Measurements from ENCODE around the gene CNDP2.

CNDP2 gene

DNA sequence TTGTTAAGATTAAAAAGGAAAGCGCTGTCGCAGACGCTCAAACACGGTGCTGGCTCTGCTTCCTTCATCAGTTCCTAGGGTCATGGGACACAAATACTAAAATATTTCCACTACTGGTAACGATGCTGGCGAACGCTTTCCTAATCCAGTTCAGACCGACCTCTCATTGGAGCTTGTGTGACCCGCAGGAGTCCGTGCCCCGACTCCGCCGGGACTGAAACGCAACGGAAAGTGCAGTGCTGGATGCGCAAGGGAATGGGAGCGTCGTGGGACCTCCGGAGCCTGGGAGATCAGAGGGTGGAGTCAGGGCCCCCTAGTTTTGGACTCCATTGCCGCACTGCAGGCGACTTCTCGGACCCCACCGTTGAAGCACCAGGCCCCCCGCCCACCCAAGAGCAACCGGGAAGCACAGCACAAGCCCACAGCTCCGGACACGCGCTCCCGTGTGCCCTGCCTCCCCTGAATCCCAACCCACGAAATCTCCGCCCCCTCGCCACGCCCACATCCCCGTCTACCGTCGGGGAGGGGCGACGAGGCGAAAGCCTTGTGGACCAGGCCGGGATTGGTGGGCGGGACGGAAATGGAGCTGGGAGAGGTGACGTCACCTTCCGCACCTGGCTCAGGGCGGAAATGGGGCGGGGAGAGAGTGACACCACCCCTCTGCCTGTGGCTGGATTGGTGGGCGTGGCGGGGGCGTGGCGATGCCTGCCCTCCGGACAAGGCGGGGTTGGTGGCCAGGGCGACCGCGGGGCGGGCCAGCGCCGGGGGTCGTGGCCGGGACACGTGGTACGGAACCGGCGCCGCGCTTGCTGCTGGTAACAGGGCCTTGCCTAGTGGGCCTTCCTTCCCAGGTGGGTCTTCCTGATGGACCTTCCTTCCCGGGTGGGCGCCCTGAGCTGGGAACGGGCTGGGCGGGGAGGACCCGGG, at the start of gene CNDP2:
CNDP2 (plus strand) TSS at position 783 of the 927 bp plus-strand sequence. CDS start 3,611 bp downstream, outside the sequence.
- DNase-seq = peak; percentile 99

DNA sequence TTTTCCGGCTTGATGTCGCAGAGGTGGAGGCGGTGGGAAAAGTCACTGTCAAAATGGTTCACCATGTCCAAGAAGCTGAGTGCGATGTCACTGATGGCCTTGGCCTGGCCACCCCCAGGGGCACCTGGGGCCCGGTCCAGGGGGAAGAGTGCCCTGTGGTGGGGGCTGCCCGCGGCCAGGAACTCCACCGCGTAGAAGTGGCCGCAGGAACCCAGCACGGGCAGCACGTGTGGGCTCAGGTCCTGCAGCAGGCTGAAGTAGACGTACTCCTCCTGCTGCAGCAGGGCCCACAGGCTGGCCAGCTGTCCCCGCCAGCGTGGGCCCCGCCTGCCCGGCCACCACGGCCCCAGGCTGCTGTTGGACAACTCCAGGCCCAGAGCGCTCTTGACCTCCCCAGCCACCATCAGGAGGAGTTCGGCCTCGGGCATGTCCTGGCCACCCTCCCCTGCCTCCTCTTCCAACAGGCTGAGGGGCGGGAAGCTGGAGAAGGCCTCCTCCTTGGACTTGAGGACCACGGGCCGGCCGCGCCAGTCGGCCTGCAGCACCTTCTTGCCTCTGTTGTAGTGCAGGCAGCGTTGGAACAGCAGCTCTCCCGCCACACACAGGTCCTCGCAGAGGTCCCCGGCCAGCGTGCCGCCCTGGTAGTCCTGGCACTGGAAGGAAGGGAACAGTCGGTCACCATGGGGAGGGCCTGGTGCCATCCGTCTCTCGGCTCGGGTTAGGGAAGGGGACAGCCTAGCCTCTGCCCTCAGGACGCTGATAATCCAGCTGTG, 49.3 kb upstream of the CNDP2 start:
- DNase-seq = no peak

- no peak for DNase-seq
Observed at GRCh38 chr18:74447404-74448152, 48.6 kb upstream of the CNDP2 start.

GRCh38 chr18:74450626-74451025, 45.5 kb upstream of the CNDP2 start:
- no peak for DNase-seq

- DNase-seq = no peak
Observed at GRCh38 chr18:74451148-74451547, 45.0 kb upstream of the CNDP2 start.

GRCh38 chr18:74453016-74453566, 43.1 kb upstream of the CNDP2 start:
- no peak for DNase-seq

DNA sequence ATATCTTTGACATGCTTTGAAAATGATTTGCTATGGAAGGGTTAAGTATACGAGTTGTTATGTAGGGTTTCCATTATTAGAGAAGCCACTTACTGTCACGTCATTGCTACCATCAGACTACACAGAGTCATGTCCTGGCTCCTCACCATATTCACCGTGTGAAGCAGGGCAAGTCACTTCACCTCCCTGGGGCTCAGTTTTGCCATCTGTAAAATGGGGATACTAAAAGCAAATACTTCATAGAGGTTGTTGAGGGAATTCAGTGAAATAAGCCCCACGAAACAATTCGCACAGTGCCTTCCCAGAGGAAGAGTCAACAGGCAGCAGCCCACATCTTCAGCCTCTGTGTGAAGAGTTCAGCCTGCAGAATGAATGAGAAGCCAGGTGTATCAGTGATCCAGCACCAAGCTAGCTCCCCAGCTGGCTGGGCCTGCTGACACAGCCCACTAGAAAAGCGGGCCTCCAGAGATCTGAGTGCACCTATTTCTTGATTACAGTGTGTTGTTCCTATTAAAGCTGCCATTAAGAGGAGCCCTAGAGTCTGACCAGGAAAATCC, 42.4 kb upstream of the CNDP2 start:
- DNase-seq = no peak

DNA sequence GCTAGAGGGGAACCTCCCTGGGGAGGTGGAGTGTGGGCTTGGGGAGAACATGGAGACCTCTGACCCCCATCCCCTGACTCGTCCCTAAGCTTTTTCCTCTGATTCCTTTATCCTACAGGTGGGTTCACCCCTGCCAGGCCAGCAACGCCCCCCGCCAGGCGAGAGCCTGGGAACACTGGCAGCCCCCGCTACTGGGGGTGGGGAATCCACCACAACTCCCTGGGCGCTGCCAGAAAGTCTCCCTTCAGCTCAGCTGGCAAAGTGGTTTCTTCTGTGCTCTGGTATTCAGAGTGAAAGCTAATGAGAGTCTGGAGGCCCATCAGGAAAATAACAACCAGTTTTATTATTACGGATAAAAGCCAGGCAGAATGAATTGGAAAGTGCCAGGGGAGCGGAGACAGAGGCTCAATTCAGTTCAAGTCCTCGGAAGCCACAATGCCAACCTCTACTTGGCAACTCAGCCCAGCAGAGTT, 41.8 kb upstream of the CNDP2 start:
- no peak for DNase-seq

DNA sequence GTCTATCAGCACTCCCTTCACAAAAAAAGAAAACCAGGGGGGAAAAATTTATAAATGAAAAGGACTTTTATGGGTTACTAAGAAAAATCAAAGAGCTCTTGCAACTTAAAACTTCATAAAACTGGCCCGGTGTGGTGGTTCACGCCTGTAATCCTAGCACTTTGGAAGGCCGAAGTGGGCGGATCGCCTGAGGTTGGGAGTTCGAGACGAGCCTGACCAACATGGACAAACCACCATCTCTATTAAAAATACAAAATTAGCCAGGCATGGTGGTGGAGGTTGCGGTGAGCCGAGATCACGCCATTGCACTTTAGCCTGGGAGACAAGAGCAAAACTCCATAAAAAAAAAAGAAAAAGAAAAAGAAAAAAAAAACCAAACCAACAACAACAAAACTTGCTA, 40.8 kb upstream of the CNDP2 start:
- no peak for DNase-seq

GRCh38 chr18:74456017-74456348, 40.2 kb upstream of the CNDP2 start:
- DNase-seq = no peak

DNA sequence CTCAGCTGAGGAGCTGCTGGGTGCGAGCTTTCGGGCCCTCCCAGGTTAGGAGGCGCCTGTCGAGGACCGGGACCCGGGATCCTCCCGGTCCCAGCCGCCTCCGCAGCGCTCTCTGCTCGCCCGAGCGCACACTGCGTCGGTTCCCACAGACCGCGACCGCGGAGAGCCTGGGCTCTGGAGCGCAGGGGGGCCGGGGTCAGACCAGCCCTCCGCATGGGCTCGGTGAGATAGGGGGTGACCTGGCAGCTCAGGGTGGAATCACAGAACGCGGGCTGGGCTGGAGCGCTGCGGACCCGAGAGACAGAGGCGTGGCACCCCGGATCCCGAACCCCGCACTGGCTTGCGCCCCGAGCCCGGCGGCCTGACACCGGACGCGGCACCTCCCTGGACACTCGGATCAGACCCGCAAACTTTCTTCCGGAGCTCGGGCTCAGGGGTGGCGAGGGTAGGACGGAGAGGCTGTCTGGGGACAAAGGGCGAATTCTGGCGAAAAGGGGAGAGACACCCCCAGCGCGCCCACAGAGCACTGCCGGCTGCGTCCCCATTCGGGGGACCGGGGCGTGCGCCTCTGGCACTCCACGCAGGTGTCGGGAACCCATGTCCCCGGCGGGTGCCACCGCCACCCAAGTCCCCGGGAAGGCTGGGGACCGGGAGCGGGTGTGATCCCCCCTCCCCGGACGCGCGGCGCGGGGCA, 39.7 kb upstream of the CNDP2 start:
- DNase-seq = no peak

DNA sequence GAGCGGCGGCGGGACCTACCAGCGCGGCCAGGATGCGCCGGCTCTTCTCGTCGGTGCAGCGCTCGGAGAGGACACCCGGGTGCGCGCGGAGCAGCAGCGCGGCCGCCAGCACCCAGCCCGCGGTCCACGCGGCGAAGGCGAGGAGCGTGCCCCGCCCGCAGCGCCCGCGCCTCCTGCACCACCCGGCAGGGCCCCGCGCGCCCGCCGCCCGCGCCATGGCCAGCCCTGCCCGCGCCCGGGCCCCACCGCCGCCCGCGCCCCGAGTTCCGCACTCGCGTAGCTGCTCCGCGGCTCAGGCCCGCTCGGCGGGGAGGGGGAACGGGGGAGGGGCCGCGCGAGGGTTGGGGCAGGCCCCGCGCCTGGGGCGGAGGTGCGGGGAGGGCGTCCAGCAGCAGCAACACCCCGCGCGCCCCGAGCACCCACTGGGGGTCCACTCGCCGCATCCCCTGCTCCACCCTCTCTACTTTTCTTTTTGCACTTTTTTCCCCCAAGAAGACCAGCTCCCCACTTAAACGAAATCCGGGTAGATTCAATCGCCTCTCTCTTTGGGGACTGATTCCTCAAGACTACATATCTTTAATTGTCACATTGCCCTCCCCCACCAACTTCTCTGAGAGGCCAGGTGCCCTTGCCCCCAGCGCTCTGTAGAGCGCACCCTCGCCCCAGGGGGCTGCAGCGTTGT, 39.0 kb upstream of the CNDP2 start, which contains the start of gene DIPK1C:
DIPK1C (minus strand) TSS at position 266 of the 682 bp plus-strand sequence; CDS start at position 217, 49 bp downstream.
- no peak for DNase-seq

DNA sequence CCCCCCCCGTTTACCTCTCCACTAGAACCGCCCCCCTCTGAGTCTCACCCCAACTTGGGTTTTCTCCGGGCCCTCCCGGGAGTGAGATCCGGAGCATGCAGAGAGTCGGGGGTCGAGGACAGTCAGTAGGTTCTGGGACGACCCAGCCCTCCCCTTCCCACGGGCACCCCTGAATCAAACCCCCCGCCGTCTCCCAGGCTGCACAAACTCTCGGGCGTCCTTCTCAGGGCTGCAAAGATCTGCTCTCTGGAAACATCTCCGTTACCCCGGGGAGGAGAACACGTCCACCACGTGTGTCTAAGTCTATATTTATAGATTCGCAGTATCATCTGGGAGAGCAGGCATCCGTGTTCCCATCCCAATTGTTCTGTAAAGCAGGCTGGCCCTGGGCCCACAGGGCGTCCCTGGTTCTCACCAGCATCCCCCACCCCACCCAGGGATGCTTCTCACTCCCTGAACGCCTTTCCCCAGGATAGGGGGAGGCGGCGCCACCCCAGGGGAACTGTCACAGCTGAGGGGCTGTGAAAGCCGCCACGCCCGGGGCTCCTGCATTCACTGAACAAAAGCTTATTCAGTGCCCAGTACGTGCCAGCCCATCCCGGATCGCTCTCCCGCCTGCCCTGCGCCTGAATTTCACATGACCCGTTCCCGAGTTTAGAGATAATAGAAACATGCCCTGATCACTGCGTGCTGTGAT, 38.3 kb upstream of the CNDP2 start:
- no peak for DNase-seq

DNA sequence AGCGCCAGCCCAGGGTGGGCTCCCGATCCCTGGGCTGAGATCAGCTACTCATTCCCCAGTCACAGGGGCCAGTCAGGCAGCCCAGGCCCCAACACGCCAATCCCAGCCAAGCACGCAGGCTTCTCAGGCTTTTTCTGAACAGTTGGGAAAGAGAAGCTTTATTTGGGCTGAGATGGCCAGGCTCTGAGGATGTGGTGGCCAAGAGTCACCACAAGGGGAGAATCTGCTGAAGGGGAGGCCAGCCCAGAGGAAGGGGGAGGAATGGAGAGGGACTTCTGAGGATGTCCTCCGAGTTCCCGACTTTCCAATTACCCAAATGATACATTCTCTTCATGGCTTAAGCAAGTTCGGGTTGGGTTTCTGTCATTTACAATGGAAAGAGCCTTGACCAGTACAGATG, 36.3 kb upstream of the CNDP2 start:
- DNase-seq = no peak

- no peak for DNase-seq
Observed at GRCh38 chr18:74460825-74461224, 35.3 kb upstream of the CNDP2 start.

- DNase-seq = no peak
Observed at GRCh38 chr18:74463254-74463653, 32.9 kb upstream of the CNDP2 start.

GRCh38 chr18:74463983-74464382, 32.2 kb upstream of the CNDP2 start:
- no peak for DNase-seq

- no peak for DNase-seq
Observed at GRCh38 chr18:74465775-74466174, 30.4 kb upstream of the CNDP2 start.

DNA sequence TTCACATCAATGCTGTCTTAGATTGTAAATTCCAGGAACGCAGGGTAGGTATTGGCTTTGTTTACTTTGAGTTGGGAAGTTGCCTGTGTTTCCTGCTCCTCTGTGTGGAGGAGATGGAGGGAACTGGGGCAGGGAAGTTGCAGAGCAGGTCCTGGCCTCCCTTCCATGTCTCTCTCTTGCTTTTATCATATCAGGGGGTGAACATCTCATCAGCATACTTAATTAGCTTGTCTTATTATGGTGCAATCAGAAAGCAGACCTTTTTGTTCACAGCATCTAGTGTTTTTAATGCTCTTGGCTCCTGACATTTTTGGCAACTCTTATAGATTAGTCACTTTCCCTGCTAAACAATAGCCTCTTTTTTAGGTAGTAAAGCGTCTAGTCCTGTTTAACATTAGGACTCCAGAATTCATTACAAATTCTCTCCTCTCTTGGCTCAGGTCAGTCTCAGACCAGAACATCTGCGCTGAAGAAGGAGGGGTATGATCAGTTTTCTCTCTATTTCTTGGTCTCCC, 27.6 kb upstream of the CNDP2 start:
- DNase-seq = no peak

- DNase-seq = no peak
Observed at GRCh38 chr18:74472312-74472711, 23.9 kb upstream of the CNDP2 start.
